ENCODE results near the gene NR3C2.
"Not testable (repeated sequence)": the region's sequence is repeated elsewhere in the genome, so short reads cannot be mapped to it uniquely, and the experiment has no call there.

Gene NR3C2

DNA sequence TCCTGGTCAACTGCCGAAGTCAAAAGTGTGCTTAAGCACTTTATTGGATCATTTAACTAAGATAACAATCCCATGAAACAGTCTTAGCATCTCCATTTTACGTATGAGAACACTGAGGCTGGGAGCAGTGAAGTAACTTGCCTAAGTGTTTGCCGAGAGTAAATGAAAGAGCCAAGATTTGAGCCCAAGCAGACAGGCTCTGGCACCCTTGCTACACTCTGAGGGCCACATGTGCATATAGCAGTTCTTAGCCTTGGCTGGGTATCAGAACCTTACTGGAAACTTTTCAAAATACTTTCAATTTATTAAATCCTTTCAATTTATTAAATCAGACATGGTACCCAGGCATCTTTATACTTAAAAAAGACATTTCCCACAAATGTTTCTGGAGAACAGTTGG, 225.9 kb downstream of the NR3C2 start:
- DNase-seq (ENCODE audit: low read depth): no peak

DNA sequence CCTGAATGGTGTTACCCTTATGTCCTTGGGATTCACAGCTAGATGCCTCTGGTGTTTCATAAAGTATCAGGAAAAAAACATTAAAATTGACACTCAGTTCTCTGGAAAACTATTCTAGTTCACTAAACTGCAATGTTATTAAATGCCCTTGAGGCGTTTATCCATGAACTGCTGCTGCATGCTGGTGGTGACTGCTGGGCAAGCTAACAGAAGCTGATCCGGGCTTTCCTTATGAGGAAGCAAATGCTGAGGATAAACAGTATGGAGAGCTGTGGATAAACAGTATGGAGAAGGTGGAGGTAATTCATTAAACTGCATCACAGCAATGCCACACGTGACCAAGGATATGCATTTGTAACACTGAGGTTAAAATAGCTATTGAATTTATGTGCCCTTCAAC, 227.0 kb downstream of the NR3C2 start:
- DNase-seq (ENCODE audit: low read depth): no peak

DNA sequence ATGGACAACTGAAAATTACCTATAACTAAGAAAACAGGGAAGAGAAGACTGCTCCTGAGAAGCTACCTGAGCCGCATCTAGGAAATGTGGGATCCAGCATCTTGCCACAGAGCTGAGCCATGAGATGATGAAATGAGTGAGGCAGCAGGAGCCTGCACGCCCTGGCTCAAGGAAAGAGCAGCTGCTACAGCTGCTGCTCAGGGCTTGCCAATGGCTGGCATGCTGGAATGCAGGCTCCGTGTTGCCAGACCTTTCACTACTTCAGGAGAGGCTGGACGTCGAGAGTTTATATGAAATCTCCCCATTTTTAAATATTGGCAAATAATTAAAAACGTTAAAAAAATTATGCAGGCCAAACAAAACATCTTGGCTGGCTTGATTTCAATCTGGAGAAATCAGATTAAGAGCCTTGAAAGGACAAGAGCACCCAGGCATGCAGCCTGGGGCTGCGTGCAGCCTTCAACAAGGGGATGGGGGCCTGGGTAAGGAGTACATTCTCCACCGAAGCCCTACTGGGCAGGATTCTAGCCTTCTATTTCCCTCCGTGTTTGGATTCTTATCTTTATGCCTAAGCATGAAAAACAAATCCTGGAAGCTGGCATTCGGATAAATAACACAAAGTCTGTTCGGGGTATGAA, 227.6 kb downstream of the NR3C2 start:
- DNase-seq (ENCODE audit: low read depth): no peak

DNA sequence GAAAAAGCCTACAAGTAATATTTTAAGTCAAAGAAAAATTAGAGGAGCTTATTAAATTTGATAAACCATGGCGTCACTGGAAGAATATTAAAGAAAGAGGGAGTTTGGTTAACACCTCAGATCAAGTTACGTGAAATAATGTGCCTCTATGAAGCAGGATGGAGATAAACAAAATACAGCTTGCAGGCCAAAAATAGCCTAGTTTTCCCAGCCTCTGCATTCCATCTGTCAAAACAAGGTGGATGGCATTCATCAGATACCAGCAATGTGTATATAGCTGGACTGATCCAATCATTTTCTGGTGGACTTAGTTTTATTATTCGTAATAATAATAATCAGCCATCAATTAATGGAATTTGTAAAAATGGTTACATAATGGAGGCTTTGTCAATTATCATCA, 230.7 kb downstream of the NR3C2 start:
- DNase-seq (ENCODE audit: low read depth): no peak

DNA sequence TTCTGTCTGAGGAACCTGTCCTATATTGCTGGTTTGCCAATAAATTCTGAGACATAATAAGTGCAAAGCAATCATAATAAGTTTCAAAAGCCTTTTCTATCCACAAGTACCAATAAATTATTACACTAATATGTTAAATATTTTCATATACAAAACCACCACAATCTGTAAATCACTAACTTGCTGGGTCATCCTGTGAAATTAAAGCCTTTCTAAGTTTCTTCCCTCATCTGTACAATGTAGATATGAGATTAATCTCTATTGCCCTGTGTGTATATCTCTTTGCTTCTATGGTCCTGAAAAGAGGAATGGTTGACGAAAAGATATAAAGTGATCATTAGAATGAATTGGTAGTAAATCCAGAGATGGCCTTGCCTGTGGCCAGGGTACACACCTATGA, 231.6 kb downstream of the NR3C2 start:
- no peak for DNase-seq (ENCODE audit: low read depth)

DNA sequence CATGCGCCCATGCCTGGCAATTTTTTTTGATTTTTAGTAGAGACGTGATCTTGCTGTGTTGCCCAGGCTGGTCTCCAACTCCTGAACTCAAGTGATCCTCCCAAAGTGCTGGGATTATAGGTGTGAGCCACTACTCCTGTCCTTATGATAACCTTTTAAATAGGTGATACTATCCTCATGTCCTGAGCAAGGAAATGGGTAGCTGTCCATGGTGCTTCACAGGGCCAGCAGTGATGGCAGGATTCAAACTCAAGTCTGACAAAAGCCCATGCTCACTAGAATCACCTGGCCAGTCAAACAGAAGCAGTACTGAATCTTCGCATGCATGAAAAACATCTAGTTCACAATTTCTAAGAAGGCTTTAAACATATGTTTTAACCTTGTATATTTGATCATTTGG, 235.1 kb downstream of the NR3C2 start:
- no peak for DNase-seq (ENCODE audit: low read depth)

DNA sequence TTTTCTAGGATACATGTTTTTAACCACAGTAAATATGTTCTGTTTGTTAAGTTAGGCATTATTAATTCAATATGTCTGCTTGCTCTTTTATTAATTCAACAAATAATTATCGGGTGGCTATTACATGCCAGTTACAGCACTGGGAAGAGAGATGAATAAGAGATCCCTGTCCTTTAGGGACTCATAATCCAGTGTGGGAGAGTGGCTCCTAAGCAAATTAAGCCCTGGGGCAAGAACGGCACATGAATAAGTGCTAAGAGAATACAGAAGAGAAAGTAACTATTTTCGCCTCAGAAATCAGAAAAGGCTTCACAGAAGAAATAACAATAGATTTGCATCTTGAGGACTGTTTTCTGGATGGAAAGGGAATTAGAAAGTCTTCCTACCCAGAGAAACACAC, 236.7 kb downstream of the NR3C2 start:
- no peak for DNase-seq (ENCODE audit: low read depth)

DNA sequence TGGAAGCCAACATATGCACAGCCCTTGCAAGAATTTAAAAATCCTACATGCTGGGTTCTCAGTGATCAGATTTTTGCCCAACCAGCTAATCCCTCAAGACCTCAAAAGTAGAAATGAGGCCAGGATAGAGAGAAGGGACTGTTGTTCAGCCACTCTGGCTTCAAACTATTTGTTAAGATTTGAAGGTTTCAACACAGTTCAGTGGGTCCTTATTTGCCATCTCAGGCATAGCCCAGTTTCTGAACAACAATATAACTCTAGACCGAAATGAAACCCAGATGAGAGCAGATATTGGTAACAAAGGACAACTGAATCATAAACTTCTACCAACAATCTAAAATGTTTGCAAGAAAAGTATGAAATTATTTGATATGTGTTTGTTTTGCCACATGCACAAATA, 237.3 kb downstream of the NR3C2 start:
- DNase-seq (ENCODE audit: low read depth): no peak

DNA sequence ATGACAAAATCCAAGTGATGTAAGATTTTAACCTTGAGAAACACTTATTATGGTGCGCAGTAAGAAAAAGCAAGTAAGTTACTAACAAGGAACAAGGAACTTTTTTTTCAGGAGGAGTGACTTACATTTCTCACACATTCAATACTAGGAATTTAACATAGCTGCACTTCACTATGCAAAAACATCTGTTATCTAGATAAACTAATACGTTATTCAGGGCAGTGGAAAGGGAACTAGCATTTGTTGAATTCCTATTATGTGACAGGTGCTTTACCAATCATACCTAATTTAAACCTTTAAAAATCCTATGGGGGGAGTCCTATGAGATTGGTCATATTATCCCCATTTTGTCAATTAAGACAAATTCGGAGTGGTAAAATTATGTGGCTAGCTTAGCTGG, 238.0 kb downstream of the NR3C2 start:
- no peak for DNase-seq (ENCODE audit: low read depth)

DNA sequence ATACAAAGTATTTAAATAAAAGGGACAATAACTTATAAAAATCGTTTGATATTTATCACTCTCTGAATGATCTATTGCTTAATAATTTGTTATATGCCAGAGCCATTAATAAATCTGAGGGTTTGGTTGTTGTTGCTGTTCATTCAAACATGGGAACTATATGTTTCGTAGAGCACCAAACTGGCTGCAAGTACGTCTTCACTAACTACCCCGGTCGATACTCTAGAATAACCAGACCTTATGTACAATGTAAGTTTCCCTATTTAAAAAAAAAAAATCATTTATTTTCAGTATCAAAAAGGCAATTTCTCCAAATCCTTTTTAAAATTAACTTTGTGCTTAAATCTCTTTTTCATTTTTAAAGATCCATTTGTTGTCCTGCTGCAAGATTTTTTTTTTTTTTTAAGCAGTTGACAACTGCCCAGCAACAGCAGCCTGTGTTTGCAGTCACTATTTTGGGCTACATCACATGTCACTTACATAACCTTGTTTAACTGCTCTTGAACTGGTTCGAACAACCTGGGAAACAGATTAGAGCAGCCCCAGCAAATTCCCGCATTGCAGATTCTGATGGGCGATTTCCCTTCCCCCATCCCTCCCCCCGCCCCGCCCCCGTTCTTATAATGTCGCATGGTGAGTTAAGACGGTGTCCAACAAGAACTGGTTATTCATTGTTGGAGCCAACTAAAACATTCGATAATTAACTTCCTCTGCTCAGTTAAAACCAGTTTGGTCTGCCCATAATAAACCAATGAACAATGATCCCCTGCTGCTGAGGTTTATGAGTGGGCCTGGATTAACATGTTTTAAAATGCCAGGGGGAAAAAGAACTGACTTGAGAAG, 238.9 kb downstream of the NR3C2 start:
- no peak for DNase-seq (ENCODE audit: low read depth)

DNA sequence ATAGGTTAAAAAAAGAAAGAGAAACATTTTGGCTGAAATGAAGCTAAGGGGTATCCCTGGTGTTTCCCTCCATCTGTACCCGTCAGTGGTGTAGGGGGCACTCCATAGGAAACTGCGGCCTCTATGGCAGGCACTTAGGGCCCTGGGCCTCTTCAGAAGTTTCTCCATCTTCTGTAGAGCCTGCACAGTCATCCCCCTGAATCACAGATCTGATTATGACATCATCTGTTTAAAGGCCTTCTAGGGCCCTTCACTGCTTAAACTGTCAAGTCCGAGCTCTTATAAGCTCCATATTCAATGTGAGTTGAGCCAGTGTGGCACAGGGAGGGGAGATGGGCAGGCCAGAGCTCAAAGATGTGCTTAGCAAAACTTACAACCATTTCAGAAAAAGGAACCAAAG, 241.3 kb downstream of the NR3C2 start:
- no peak for DNase-seq (ENCODE audit: low read depth)

DNA sequence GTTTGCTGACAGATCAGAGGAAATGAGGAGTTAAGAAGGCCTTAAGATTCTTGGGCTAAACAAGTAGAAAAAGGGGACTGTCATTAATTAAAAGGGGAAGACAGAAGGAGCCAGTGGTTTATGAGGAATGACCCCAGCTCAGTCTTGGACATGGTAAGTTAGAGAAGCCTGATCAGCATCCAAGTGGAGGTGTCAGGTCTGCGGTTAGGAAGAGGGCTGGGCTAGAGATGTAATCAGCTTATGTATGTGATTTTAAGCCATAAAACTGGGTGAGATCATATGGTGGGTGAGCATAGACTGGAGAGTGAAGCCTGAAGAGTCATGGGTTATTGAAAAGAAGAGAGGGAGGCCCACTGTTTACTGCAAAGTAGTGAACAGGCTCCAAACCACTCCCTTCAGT, 246.1 kb downstream of the NR3C2 start:
- DNase-seq (ENCODE audit: low read depth): no peak

DNA sequence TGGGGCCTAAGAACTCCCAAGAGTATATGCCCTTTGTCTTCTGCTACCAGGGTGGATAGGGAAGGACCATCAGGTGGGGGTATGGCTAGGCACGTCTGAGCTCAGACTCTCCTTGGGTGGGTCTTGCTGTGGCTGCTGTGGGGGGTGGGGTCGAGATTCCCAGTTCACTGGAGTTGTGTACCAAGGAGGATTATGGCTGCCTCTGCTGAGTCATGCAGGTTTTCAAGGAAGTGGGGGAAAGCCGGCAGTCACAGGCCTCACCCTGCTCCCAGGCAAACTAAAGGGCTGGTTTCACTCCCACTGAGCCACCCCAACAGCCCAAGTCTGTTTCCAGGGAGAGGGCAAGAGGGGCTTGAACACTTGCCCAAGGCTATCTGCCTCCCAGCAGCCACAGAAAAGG, 249.7 kb downstream of the NR3C2 start:
- DNase-seq (ENCODE audit: low read depth): no peak

DNA sequence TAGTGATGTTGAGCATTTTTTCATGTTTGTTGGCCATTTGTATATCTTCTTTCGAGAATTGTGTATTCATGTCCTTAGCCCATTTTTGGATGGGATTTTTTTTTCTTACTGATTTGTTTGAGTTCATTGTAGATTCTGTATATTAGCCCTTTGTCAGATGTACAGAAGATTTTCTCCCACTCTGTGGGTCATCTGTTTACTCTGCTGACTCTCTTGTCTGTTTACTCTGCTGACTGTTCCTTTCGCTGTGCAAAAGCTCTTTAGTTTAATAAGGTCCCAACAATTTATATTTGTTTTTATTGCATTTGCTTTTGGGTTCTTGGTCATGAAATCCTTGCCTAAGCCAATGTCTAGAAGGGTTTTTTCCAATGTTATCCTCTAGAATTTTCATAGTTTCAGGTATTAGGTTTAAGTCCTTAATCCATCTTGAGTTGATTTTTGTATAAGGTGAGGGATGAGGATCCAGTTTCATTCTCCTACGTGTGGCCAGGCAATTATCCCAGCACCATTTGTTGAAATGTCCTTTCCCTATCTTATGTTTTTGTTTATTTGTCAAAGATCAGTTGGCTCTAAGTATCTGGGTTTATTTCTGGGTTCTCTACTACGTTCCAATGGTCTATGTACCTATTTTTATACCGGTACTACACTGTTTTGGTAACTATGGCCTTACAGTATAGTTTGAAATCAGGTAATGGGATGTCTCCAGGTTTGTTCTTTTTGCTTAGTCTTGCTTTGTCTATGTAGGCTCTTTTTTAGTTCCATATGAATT, 254.6 kb downstream of the NR3C2 start:
- DNase-seq (ENCODE audit: low read depth): not testable (repeated sequence)

DNA sequence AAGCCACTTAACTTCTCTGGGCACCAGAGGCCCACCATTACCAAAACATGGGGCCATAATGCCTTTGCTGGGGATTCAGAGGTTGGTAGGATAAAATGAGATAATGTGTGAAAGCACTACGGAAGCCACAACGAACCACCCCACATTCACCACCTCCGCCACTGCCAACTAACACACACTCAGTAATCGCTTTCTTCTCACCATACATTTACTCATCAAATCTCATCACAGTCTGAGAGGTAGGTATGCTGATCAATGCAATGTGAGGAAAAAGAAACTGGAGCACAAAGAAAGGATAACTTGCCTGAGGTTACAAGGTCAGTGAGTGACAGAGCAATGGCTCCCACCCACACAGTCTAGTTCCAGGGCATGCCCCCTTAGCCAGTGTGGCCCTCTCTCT, 257.3 kb downstream of the NR3C2 start:
- no peak for DNase-seq (ENCODE audit: low read depth)

DNA sequence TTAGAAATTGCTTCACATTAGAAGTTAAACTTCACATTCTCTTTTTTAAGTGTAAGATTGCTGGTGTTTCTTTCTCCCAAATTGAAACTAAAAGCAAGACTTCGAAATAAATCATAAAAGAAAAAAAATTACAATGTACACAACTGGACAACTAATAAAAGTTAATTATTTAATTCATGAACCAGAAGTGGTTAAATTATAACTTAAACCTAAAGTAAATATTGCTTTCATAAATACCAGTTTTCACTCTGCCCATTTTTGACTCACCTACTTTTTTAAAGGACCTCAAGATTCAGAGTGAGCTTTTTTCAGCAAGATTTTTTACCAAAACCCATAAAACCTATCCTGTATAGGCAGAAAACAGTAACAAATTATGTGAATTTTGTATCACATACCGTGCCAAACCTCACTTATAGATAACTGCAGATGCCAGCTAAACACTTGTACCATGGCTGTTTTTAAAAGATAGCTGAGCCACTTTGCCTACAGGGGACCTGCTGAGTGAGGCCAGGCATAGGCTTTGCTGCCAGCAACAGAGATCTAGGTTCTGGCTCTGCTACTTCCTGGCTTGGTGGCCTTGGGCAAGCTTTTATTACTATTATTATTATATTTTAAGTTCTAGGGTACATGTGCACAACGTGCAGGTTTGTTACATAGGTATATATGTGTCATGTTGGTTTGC, 259.8 kb downstream of the NR3C2 start:
- DNase-seq (ENCODE audit: low read depth): no peak

DNA sequence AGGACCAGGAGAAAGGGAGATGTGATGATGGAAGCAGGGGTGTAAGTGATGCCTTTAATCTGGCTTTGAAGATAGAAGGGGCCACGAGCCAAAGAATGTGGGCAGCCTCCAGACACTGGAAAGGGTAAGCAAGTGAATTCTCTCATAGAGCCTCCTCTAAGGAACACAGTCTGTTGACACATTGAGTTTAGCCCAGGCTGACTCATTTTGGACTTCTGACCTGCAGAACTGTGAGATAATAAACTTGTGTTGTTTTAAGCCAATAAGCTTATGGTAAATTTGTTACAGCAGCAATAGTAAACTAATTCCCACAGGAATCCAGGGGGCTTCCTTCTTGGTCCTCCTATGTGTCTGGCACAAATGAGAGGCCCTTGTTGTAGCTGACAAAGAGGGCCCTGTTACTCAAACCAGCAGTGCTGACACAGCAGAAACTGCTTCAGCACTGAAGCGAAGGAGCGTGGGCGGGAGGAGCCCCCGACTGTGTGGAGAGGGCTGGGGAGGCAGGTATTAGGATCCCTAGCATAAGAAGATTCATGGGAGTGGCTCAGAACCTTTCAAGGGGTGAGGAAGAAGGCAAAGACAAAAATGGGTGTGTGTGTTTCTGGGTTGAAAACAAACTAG, 268.7 kb downstream of the NR3C2 start:
- DNase-seq (ENCODE audit: low read depth): no peak

DNA sequence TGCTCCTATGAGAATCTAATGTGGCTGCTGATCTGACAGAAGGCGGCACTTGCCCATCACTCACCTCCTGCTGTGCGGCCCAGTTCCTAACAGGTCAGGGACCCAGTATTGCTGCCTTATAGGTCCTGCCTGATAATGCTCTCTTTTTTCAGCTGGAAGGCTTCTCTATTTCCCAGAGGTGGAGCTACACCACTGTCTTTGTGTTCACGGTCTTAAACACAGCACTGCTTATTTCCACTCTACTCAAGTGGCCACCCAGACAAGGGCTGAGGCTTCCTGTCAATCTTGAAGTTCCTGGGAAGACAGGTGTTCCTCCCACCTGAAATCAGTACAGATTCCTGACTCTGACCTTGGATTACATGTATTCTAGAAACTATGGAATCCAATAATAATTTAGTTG, 270.6 kb downstream of the NR3C2 start:
- DNase-seq (ENCODE audit: low read depth): no peak

DNA sequence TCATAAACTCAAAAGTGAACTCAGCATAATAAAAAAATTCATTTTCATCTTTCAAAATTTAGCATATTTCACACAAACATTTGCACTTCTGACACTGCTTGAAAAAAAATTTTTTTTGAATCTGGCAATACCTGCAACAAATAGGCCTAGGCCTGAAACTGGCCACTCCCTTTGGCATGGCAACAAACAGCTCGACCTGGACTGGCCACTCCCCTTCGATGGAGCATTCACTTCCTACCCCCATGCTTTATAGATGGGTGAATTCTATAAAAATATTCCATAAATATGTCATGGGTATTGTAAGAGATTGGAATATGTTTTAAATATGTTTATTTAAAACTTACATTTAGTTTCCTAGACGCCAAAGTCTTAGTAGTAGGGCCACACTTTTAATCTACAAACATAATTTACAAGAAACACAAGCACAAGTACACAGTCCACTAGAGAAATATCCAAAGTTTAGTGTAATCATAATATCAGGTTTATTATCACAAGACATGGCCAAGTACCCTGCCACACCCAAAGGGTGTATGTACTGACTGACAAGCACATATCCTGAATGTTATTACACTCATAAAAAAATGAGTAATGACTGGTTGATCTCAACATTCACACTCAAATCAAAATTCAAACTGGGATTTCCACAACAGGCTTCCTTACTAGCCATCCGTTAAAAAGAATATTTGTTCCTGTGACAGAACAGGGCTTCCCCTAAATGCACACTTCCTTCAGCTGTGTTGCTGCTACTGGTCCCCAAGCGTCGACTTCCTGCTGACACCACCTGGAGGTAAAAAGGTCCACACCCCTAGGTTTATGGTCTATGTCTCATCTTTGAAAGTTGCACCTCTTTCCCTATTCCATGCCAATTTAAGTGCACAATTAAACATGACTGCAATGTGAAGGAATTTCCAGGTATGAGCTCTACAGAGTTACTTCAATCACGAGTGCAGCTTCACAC, 271.5 kb downstream of the NR3C2 start:
- no peak for DNase-seq (ENCODE audit: low read depth)

DNA sequence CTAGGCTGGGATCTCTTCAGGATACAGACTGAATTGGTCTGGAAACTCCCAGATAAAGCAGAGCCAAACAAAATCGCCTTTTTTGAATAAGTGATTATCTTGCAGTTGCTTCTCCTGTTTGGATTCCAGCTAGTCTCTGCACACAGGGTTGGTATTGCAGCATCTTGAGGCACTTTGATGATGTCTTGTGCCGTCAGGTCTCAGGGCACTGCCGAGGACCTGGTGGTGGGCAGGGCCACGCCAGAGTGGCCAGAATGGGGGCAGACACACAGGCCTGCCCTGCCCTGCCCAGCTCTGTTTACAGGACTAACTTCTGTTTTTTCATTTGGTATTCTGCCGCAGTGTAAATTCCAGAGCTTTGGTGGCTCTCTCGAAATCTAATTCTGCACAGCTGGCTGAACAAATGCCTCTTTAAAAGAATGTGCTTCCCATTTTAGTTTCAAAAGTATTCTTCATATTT, 276.1 kb downstream of the NR3C2 start:
- DNase-seq (ENCODE audit: low read depth): no peak

DNA sequence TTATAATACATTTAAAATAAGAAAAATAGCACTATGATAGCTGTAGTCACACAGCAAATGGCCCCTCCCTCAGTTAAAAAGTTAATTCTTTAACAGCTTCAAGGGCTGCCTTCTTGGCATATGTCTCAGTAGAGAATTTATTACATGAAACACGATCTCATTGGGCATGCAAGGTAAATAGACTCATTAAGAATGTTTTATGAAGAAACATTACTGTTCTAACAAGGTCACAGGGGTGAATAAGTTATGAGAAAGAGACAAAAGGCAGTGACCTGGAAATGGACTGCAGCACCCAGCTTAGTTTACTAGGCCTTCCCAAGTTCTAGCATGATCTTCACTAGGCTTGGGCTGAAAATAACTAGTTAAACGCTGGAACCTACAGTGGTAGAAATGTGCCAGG, 277.7 kb downstream of the NR3C2 start:
- no peak for DNase-seq (ENCODE audit: low read depth)
